Stimulated activated CD4-positive, alpha-beta T cell treated with anti-CD3 and anti-CD28 coated beads, Interleukin-4, amount 100 ng/mL, for 24 hours (primary cell): Measurements from ENCODE around the gene INSRR.

Experiments
- DNase-seq: peaks from one replicate; pipeline ENCODE4 v3.0.0-alpha.2; 2020

The INSRR gene

GRCh38 chr1:156858959-156859522, at the start of gene INSRR:
Gene INSRR, minus strand, starts transcription at chr1:156859117. Its CDS starts 496 bp downstream, at chr1:156858621.
- no peak for DNase-seq

- no peak for DNase-seq
Measured at GRCh38 chr1:156908541-156908940, 49.6 kb upstream of the INSRR start.

DNA sequence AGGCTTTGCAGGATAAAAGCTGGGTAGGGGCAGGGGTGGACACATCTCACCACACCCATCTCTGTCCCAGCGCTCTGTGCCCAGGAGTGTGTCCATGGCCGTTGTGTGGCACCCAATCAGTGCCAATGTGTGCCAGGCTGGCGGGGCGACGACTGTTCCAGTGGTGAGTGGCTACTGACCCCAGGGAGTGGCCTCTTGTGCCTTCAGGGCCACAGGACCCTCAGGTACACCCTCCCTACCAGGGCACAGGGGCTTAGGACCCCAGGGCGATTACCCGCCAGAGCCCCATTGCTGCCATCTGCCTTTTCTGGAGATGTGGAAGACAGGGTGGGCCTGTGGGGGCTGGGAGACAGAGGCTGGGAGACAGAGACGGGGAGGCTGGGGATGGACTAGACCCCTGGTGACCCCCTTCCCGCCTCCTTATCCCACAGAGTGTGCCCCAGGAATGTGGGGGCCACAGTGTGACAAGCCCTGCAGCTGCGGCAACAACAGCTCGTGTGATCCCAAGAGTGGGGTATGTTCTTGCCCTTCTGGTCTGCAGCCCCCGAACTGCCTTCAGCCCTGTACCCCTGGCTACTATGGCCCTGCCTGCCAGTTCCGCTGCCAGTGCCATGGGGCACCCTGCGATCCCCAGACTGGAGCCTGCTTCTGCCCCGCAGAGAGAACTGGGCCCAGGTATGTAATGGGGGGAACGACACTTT, 47.4 kb upstream of the INSRR start:
- no peak for DNase-seq

GRCh38 chr1:156905651-156906050, 46.7 kb upstream of the INSRR start:
- no peak for DNase-seq

DNA sequence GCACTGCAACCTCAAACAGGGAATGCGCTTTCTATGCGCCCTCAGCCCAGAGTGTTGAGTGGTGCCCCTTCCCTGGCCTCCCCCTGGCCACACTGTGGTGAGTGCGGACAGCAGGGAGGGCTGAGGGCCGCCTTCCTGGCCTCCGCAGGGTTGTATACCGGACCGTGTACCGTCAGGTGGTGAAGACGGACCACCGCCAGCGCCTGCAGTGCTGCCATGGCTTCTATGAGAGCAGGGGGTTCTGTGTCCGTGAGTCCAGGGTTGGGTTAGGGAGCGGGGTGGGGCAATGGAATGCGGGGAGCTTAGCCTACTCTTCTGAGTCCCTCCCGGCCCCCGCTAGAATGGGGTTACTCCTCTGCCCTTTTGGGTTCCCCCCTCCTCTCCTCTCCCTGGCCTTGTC, 46.3 kb upstream of the INSRR start:
- no peak for DNase-seq

- no peak for DNase-seq
Measured at GRCh38 chr1:156904187-156904959, 45.5 kb upstream of the INSRR start.

GRCh38 chr1:156903328-156904091, 44.6 kb upstream of the INSRR start:
- no peak for DNase-seq

DNA sequence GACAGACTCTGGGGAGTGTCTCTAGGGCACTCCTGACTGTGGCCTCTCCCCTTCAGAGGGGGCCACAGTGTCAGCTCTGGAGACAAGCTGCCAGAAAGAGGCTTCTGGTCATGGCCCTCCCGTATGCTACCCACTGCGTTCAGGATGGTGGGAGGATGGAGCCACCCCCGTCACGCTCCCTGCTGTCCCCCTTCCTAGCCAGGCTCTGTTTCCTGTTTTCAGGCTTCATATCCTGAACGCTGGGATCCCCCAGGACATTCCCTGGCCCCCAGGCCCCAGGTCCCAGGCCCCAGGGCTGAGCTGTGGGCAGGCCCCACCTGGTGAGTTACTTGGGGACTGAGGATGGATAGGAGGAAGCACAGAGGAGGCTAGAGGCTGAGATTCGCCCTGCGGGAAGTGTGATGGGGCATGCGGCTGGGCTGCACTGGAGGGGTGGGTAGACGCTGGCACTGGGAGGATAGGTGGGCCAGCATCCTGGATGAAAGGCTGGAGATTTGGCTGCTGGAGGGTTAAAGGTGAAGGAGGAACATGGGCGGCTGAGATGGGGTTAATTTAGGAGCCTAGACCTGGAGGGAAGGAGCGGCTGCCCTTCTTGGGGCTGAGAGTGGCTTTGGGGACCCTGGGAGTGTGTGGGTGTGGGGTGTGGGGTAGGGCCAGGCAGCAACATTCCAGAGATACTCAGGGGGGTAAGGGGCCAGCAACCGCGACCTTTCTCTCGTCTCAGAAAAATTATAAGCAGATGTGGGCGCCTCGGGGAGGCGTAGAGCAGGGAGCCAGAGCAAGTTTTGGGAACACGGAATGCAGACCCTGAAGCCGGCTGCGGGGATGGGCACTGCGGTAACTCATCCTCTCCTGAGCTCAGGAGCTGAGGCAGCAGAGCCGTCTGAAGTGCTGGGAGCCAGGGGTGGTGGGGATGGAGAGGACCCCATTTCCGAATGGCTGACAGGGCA, 43.3 kb upstream of the INSRR start:
- no peak for DNase-seq

- no peak for DNase-seq
Measured at GRCh38 chr1:156901590-156901900, 42.6 kb upstream of the INSRR start.

GRCh38 chr1:156900896-156901589, 42.1 kb upstream of the INSRR start:
- no peak for DNase-seq

GRCh38 chr1:156899956-156900718, 41.2 kb upstream of the INSRR start:
- DNase-seq = no peak

DNA sequence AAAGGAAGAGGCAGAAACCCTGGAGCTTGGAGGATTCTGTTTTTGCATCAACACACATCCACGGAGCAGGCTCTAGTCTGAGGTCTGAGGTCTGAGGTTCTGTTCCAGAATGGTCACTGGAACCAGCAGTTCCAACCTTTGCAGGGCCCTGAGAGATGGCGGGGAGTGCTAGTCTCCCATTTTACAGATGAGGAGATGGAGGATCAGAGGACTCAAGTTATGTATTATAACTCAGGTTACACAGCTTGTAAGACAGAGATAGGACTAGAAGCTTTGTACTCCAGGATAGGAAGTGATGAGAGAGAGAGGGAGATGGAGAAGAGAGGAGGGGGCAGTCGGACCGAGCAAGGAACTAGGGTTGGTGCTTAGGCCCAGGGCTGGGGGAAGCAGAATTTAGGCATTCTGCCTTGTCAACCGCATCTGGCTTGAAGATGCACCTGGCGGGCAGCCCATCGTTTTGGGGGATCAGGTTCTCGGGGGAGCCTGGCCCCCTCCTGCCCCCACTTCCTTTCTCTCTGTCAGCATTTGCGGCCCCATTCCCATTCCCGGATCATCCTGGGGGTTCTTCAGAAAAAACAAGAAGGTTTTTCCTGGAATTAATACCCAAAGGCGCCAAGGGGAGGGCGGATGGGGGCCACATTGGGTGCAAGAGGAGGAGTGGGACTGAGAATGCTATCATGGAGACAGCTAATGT, 40.2 kb upstream of the INSRR start:
- DNase-seq = no peak

GRCh38 chr1:156898161-156898566, 39.2 kb upstream of the INSRR start:
- DNase-seq = no peak

DNA sequence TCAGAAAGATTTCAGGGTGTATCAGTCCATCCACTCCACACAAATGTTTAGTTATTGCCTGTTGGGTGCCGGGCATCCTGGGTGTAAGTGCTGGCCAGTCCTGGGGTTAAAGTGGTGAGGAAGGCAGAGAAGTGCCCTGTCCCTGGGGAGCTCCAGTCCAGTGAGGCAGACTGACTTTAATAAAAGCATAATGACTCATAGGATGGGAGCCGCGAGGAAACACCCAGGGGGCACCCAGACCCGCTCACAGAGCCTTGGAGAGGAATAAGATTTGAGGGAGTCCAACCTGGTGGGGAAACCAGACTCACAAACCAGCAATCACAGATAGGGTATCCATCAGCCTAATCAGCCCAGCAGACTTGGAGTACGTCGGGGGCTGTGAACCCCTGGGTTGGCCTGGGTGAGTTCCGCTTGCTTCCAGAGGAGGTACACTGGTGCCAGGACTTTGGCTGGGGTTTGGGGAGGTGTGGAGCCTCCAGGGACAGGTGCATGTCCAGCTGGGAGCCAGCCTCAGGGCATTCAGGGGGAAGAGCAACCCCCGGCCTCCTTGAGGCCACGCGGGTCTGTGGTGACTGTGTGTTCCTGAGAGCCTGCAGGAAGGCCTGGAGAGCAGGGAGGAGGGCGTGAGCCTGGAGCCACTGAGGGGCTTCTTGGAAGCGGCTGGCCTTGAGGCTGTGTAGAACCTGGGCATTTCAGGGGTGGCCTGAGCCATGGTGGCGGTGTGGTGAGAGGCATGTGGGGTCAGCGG, 38.3 kb upstream of the INSRR start:
- no peak for DNase-seq

- no peak for DNase-seq
Measured at GRCh38 chr1:156896490-156897033, 37.6 kb upstream of the INSRR start.

DNA sequence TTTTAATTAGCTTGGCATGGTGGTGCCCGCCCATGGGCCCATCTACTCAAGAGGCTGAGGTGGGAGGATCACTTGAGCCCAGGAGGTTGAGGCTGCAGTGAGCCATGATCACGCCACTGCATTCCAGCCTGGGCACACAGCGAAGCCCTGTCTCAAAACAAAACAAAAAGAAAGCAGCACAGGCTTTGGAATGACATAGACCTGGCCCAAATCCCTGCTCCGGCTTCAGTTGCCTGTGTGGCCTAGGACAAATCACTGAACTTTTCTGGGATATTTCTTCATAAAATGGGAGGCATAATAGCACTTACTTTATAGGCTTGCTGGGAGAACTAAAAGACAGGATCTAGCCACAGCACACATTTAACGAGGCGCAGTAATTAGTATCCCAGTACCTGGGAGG, 37.0 kb upstream of the INSRR start:
- no peak for DNase-seq

DNA sequence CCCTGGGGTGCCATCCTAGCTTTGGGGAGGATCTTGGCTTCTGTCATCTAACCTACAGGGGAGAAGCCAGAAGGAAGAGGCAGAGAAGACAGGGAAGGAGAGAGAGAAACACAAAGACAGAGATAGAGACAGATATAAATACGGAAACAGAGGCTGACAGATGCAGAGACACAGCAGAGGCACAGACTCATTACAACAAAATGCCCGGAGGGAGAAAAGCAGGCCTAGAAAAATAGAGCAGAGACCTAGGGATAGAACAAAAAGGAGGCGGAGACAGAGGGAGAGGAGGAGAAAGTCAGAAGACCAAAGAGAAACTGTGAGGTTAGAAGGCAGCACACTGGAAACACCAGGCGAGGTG, 36.5 kb upstream of the INSRR start:
- no peak for DNase-seq

DNA sequence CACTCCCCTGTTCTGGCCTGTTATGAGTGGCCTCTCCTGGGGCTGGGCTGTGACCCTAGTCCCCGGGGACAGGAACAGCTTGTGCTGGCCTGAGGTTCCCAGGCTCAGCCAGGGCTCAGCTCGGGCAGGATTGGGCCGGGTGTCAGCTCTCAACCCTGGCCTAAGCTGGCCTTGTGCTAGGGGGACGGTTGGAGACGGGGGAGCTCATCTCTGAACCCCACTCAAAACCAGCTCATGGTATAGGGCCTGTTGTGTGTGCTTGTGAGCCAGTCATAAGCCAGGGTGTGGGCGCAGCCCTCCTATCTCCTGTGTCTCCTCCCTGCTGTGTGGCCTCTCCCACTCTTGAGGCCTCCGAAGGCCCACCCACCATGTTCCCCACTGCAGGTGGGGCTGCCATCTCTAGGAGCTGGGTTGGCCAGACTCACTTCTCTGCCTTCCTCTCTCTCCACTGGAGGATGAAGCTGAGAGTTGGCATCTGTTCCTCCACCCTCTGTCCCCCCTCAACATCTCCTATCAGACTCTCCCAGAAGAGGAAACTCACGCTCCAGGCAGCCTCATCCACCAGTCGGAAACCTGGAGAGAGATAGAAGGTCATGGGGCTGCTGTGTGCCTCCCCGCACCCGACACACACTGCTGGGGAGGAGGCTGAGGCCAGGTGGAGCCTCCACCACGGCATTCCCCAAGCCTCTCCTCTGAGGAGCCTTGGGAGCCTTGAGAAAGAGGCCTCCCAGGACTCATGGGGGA, 36.0 kb upstream of the INSRR start:
- no peak for DNase-seq

DNA sequence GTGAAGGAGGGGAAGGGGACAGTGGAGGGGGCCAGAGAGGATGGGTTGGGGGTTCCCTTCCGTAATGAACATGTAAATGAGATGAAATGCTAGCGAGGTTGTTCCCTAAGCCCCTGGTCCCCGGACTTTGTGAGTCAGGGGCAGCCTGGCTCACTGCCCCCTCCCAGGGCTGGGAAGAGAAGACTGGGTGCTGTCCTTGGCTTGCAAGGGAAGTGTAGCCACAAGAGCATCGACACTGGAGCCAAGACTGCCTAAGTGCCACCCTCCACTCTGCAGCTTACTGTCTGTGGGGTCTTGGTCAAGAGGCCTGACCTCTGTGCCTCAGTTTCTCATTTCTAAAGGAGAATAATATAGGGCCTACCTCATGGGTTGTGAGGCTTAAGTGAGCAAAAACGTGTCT, 35.1 kb upstream of the INSRR start:
- DNase-seq = no peak
